ENCODE data around the gene LUM. TPM values are rescaled to one million over a fixed set of nuclear protein-coding genes. Genes with fewer than 3 reads are reported as not detected.

LUM gene
- total RNA-seq, 6 donors from 2014 or later = 51.3 to 281 (median 158) TPM

- TF ChIP-seq EP300 (IDR thresholded peaks at IDR 0.05) (no peak), POLR2AphosphoS5 (IDR thresholded peaks at IDR 0.05) (no peak), CTCF (IDR thresholded peaks at IDR 0.05) (no peak), POLR2A (IDR thresholded peaks at IDR 0.05) (no peak)
- no peak for DNase-seq
- Histone ChIP-seq H3K27me3 (no peaks in the 10 kb centered on the region), H3K4me3 (no peak overlapping the region), H3K27ac (peak overlapping the region in 1 of 4 donors; percentile 0), H3K4me1 (no peaks in the 10 kb centered on the region), H3K36me3 (no peaks in the 10 kb centered on the region), H3K9me3 (no peaks in the 10 kb centered on the region)
- ATAC-seq (ENCODE audit: low FRiP score in 2 of 2) = peak in 1 of 2 donors; percentile 5
- WGBS, 2 donors = 38 to 50% methylated on average over 1 of the region's 1 CpG
Observed at GRCh38 chr12:91138337-91138920, 27.1 kb upstream of the LUM start.

- WGBS, 2 donors = 77 to 85% methylated on average over 1 of the region's 1 CpG
- Histone ChIP-seq H3K4me1 (no peaks in the 10 kb centered on the region), H3K36me3 (no peaks in the 10 kb centered on the region), H3K4me3 (no peak overlapping the region), H3K27me3 (no peaks in the 10 kb centered on the region), H3K27ac (no peak overlapping the region), H3K9me3 (no peaks in the 10 kb centered on the region)
- TF ChIP-seq POLR2A (IDR thresholded peaks at IDR 0.05) = no peak
- no peak for TF ChIP-seq POLR2AphosphoS5 (IDR thresholded peaks at IDR 0.05)
- TF ChIP-seq CTCF (IDR thresholded peaks at IDR 0.05) = no peak
- TF ChIP-seq EP300 (IDR thresholded peaks at IDR 0.05) = no peak
- DNase-seq (no peak), ATAC-seq (ENCODE audit: low FRiP score in 2 of 2) (peak in 1 of 2 donors; percentile 49)
Observed at GRCh38 chr12:91133871-91134270, 22.6 kb upstream of the LUM start.

- ATAC-seq (ENCODE audit: low FRiP score in 2 of 2) = no peak
- WGBS, 2 donors = 83 to 89% methylated on average over 2 of the region's 2 CpGs
Observed at GRCh38 chr12:91129662-91130362, 18.5 kb upstream of the LUM start.

GRCh38 chr12:91127751-91128150 is 16.5 kb upstream of the LUM start:
- no peak for ATAC-seq (ENCODE audit: low FRiP score in 2 of 2)
- H3K27me3 ChIP-seq = no peaks in the 10 kb centered on the region
- no peak overlapping the region for H3K27ac ChIP-seq
- no peaks in the 10 kb centered on the region for H3K9me3 ChIP-seq
- DNase-seq = no peak
- TF ChIP-seq POLR2AphosphoS5 (IDR thresholded peaks at IDR 0.05) (no peak), POLR2A (IDR thresholded peaks at IDR 0.05) (no peak), EP300 (IDR thresholded peaks at IDR 0.05) (no peak), CTCF (IDR thresholded peaks at IDR 0.05) (no peak)
- H3K4me3 ChIP-seq = no peak overlapping the region
- H3K4me1 ChIP-seq = no peaks in the 10 kb centered on the region
- 87 to 89% methylated on average over 3 of the region's 3 CpGs for WGBS, 2 donors
- no peaks in the 10 kb centered on the region for H3K36me3 ChIP-seq

More at GRCh38 chr12:91129662-91130362, 18.5 kb upstream of the LUM start:
- Histone ChIP-seq H3K27ac (no peak overlapping the region), H3K27me3 (no peaks in the 10 kb centered on the region), H3K4me3 (no peak overlapping the region), H3K4me1 (no peaks in the 10 kb centered on the region), H3K36me3 (no peaks in the 10 kb centered on the region), H3K9me3 (no peaks in the 10 kb centered on the region)
- no peak for TF ChIP-seq EP300 (IDR thresholded peaks at IDR 0.05)
- TF ChIP-seq CTCF (IDR thresholded peaks at IDR 0.05) = no peak
- TF ChIP-seq POLR2AphosphoS5 (IDR thresholded peaks at IDR 0.05) = no peak
- no peak for TF ChIP-seq POLR2A (IDR thresholded peaks at IDR 0.05)
- no peak for DNase-seq

All from upper lobe of left lung (tissue), 6 donors.